Stimulated activated CD4-positive, alpha-beta T cell treated with anti-CD3 and anti-CD28 coated beads, TNF-alpha, amount 100 ng/mL, for 24 hours (primary cell): Measurements from ENCODE around the gene KLHL20.

Source experiments
- DNase-seq, 3 experiments: peaks; one replicate each; pipeline ENCODE4 v3.0.0-alpha.2; 2020; ENCODE audit warnings: low read depth in 3 of 3

Gene KLHL20

GRCh38 chr1:173832748-173833147 lies 118.0 kb downstream of the KLHL20 start:
- DNase-seq = no peak
